Astrocyte of the spinal cord (primary cell): Measurements from ENCODE around the gene SPACA4.

Experiments
- DNase-seq: peaks from one replicate; pipeline ENCODE4 v3.0.0; 2011; ENCODE audit warnings: low read depth, low spot score
- H3K4me3 ChIP-seq: 2 replicates; pipeline ENCODE4 v1.5.1; 2011; ENCODE audit warnings: low read depth, mild to moderate bottlenecking, low read length, moderate library complexity
- in situ Hi-C: cut with HindIII; loops from 2 replicates; pipeline ENCODE4 v1.10.0; 2017; ENCODE audit warnings: low sequenced_read_pairs
- TF ChIP-seq, protein P1 (sequence below): IDR thresholded peaks from 2 replicates; pipeline ENCODE4 v1.5.1; 2012; ENCODE audit warnings: low read depth, mild to moderate bottlenecking, low read length, inconsistent platforms

SPACA4 gene

DNA sequence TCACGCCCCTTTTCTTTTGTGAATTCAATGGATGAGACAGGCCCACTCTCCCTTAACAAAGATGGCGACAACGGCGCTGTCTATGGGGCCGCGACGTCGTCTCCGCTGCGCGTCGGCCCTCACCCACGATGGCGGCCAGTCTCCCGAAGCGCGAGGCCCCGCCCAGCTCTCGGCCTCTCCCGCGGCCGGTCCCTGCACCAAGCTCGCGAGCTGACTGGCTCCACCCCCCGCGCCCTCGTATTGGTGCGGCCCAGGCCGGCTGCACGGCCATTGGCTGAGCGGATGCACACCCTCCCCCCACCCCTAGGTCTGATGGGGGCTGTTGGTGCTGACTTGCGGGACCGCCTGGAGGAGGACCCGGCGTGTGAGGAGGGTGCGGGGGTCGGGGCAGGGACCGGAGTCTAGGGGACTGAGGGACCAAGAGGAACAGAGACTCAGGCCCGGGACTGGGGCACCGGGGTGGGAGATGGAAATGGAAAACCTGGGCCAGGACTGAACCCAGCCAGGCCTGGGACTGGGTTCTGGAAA, 17.6 kb downstream of the SPACA4 start:
- in situ Hi-C loops: no loop called here
- DNase-seq: peak; percentile 98
- TF ChIP-seq, protein P1, sequence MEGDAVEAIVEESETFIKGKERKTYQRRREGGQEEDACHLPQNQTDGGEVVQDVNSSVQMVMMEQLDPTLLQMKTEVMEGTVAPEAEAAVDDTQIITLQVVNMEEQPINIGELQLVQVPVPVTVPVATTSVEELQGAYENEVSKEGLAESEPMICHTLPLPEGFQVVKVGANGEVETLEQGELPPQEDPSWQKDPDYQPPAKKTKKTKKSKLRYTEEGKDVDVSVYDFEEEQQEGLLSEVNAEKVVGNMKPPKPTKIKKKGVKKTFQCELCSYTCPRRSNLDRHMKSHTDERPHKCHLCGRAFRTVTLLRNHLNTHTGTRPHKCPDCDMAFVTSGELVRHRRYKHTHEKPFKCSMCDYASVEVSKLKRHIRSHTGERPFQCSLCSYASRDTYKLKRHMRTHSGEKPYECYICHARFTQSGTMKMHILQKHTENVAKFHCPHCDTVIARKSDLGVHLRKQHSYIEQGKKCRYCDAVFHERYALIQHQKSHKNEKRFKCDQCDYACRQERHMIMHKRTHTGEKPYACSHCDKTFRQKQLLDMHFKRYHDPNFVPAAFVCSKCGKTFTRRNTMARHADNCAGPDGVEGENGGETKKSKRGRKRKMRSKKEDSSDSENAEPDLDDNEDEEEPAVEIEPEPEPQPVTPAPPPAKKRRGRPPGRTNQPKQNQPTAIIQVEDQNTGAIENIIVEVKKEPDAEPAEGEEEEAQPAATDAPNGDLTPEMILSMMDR: no peak
- H3K4me3 ChIP-seq: peak overlapping the region; percentile 60

DNA sequence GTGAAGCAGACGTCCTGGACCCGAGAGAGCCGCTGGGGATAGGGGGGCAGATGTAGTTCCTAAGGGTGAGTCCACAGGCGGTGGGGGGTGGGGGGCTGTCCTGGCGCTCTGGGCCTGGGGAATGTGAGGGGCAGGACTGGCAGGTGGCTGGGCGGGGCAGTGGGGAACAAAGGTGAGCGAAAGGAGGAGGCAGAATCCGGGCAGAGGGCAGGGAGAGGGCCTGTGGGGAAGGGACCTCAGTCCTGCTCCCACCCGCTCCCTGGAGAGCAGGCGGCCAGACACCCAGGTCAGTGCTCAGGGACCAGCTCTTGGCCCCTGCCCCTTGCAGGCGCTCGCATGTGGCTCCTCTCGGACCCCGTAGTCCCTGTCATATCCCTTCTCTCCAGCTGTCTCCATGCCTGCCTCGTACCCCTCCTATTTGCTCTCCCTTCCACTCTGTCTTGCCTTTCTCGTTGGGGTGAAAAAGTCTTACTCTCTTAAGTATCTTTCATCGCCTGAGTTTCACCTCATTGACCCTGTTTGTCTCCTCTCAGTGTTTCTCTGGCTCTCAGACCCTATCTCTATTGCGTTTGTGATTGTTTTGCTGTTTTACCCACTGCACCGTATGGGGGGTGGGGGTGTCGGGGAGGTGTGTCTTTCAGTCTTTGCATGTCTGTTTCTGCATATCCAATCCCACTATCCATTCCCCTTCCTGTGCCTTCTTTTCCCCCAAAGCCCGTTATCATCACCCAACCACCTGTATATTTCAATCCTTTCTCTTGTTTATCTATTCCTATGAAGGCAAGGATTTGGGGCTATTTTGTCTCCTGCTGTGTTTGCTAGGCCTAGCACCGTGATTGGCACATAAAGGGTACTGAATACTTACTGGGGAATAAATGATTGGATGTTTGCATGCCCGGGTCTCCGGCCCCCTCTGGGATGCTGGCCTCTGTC, 18.5 kb downstream of the SPACA4 start:
- DNase-seq: no peak
- TF ChIP-seq, protein P1: no peak
- peak overlapping the region; percentile 60 for H3K4me3 ChIP-seq
- in situ Hi-C loops: no loop called here

DNA sequence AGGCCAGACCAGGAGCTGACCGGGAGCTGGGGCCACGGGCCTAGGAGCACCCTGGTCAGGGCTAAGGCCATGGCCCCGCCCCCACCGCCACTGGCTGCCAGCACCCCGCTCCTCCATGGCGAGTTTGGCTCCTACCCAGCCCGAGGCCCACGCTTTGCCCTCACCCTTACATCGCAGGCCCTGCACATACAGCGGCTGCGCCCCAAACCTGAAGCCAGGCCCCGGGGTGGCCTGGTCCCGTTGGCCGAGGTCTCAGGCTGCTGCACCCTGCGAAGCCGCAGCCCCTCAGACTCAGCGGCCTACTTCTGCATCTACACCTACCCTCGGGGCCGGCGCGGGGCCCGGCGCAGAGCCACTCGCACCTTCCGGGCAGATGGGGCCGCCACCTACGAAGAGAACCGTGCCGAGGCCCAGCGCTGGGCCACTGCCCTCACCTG, 19.4 kb downstream of the SPACA4 start:
- in situ Hi-C loops: no loop called here
- TF ChIP-seq, protein P1: no peak
- no peak for DNase-seq
- no peak overlapping the region for H3K4me3 ChIP-seq

DNA sequence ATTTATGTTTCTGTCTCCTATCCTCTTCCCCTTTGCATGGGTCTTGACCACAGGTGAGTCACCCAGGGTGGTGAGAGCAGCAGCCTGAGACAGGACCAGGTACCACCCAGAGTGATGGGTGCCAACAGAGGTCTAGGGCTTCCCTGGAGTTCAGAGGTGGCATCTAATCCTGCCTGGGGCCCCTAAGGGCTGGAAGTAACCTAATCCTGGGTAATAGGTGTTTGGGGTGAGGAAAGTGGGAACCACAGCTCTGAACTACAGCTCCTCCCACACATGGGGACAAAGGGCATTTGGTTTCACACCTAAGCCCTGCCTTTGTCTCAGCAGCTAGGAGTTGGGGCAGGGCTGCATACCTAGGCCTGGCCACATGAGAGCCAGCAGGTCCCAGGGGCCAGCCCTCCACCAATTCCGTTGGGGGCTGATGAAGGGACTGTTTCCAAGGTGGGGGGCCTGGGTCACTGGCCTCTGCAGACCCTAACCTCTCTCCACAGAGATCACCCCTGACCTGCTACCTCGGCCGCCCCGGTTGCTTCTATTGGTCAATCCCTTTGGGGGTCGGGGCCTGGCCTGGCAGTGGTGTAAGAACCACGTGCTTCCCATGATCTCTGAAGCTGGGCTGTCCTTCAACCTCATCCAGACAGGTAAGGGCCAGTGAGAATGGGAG, 20.8 kb downstream of the SPACA4 start:
- DNase-seq: no peak
- no peak overlapping the region for H3K4me3 ChIP-seq
- in situ Hi-C loops: no loop called here
- TF ChIP-seq, protein P1: no peak

DNA sequence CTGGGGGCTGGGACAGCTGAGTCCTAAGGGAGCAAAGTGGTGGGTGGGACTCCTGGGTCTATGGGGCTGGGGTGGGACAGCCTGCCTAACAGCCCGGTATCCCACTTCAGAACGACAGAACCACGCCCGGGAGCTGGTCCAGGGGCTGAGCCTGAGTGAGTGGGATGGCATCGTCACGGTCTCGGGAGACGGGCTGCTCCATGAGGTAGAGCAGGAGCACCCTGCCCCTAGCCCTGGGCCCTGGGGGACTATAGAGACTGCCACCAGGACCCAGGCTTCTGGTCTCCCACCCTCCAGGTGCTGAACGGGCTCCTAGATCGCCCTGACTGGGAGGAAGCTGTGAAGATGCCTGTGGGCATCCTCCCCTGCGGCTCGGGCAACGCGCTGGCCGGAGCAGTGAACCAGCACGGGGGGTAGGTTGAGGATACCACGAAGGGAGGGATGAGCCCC, 21.3 kb downstream of the SPACA4 start:
- in situ Hi-C loops: no loop called here
- H3K4me3 ChIP-seq: no peak overlapping the region
- DNase-seq: no peak
- TF ChIP-seq, protein P1: no peak

DNA sequence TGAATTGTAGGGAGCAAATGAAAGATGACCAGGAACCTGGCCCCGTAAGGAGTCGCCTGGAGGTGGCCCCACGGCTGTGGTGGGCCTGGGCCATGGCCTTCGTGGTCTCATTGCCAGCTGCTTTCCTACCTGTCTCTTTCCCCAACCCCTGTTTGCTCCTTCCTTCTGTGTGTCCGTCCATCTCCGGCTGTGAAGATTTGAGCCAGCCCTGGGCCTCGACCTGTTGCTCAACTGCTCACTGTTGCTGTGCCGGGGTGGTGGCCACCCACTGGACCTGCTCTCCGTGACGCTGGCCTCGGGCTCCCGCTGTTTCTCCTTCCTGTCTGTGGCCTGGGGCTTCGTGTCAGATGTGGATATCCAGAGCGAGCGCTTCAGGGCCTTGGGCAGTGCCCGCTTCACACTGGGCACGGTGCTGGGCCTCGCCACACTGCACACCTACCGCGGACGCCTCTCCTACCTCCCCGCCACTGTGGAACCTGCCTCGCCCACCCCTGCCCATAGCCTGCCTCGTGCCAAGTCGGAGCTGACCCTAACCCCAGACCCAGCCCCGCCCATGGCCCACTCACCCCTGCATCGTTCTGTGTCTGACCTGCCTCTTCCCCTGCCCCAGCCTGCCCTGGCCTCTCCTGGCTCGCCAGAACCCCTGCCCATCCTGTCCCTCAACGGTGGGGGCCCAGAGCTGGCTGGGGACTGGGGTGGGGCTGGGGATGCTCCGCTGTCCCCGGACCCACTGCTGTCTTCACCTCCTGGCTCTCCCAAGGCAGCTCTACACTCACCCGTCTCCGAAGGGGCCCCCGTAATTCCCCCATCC, 22.1 kb downstream of the SPACA4 start:
- DNase-seq: no peak
- TF ChIP-seq, protein P1: no peak
- no peak overlapping the region for H3K4me3 ChIP-seq

More for the DNA sequence above, 22.1 kb downstream of the SPACA4 start:
- in situ Hi-C loops: no loop called here
